ENCODE data around the gene ZRANB3.
"Not testable (repeated sequence)": the region's sequence is repeated elsewhere in the genome, so short reads cannot be mapped to it uniquely, and the experiment has no call there.

Gene ZRANB3

DNA sequence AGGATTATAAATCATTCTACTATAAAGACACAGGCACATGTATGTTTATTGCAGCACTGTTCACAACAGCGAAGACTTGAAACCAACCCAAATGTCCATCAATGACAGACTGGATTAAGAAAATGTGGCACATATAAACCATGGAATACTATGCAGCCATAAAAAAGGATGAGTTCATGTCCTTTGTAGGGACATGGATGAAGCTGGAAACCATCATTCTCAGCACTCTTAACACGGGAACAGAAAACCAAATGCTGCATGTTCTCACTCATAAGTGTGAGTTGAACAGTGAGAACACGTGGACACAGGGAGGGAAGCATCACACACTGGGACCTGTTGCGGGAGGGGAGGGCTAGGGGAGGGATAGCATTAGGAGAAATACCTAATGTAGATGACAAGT, 441.4 kb downstream of the ZRANB3 start:
- Mint-ChIP-seq H3K4me1 (peaks cover 12% of the 10 kb centered on the region), H3K36me3 (ENCODE audit: insufficient read depth) (peaks cover 10% of the 10 kb centered on the region)
- not testable (repeated sequence) for DNase-seq (ENCODE audit: low spot score in 2 of 2); H3K4me3 Mint-ChIP-seq; H3K27ac Mint-ChIP-seq (ENCODE audit: low read depth); ATAC-seq (replicated peaks; ENCODE audit: extremely low read depth, poor library complexity, severe bottlenecking); H3K27me3 Mint-ChIP-seq; H3K9me3 Mint-ChIP-seq

Data from central memory CD8-positive, alpha-beta T cell (primary cell).